ENCODE results near the gene SP5.
"Not testable (repeated sequence)": the region's sequence is repeated elsewhere in the genome, so short reads cannot be mapped to it uniquely, and the experiment has no call there.

SP5 gene

DNA sequence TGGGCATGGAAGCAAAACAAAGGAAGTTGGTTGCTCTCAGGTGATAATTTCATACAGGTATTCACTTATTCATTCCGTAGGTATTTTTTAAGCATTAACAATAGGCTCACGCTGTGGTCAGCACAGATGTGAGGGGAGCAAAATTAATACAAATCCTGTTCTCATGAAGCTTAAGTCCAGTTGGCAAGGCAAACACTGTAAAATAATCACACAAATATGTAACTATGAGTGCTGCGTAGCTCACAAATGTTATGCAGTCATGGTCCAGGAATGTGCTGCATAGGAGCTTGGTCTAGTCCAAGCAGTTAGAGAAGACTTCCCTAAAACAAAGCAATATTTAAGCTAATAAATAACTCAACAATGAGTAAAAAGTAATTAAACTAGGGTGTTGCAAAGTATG is 23.9 kb downstream of the SP5 start:
- peak; percentile 65 for DNase-seq (ENCODE audit: low spot score)

DNA sequence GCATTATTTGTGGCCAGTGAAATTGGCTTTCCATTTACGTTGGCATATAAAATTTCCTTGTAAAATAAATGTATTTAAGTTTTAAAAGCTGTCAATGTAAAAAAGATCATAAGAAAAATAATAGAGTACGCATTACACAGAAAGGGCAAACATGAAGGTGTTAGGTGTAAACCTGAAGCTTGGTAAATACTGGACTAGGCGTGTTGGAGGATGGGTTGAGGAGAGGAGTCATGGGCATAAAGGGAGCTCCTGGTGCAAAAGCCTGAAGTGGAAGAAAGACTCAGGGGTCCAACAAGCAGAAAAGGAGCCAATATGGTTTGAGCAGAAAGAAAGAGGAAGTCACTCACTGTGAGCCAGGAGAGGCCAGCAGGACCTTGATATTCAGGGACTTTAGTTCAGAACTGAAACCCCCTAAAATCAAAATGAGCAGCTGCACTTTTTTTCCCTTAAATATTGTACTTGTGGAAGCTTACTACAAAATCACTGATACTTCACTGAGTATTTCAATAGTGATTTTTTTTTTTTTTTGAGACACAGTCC is 24.4 kb downstream of the SP5 start:
- DNase-seq (ENCODE audit: low spot score), result no peak

DNA sequence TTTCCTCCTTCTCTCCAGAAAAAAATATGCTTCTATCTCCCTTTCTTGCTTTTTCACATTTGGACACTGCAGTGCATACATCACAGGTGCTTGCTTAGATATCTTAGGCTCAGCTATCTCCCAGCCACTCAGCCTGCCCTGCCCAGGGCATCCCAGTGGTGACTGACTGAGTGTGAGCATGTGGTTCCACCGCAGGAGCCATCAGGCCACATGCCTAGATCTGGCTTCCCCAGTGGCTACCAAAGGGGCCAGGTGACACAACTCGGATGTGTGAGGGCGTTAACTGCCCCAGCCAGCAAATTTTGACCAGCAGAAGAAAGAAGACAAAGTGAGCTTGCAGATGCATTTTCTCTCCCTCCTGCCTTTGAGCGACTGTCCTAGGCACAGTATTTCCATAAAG is 25.5 kb downstream of the SP5 start:
- DNase-seq (ENCODE audit: low spot score), result no peak

DNA sequence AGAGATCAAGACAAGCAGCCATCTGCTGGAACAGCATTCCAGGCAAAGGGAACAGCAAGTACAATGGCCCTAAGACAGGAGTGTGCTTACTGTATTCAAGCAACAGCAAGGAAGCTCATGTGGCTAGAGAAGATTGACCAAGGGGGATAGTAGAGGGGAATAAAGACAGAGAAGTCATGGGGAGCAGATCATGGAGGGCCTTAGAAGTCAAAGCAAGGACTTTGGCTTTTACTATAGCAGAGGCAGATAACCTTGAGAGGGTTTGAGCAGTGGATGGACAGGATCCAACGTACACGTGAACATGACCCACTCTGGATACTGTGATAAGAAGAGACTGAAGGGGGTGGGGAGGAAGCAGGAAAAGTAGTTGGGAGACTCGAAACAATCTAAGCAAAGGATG is 26.9 kb downstream of the SP5 start:
- no peak for DNase-seq (ENCODE audit: low spot score)

DNA sequence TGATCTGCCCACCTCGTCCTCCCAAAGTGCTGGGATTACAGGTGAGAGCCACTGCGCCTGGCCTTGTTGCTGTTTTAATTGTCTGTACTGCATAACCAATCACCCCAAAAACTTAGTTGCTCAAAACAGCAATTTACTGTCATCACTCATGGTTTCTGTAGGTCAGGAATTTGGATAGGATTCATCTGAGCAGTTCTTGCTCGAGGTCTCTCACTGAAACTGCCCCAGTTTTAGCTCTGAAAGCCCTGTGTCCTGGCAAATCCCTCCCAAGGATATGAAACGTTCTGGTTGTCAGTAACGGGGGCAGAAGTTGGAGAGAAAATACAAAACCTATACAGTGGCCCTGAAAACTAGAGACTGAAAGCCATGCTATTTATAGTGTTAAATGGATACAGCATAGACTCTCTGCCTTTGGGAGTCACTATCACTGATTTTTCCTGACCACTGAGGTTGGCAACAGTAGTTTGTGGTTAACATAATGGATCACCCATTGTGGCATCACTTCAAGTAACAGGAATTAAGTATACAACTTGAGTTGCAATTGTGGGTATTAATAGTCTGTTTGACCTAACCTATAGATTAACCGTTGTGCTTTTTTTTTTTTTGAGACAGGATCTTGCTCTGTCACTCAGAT is 27.9 kb downstream of the SP5 start:
- DNase-seq (ENCODE audit: low spot score), result no peak

DNA sequence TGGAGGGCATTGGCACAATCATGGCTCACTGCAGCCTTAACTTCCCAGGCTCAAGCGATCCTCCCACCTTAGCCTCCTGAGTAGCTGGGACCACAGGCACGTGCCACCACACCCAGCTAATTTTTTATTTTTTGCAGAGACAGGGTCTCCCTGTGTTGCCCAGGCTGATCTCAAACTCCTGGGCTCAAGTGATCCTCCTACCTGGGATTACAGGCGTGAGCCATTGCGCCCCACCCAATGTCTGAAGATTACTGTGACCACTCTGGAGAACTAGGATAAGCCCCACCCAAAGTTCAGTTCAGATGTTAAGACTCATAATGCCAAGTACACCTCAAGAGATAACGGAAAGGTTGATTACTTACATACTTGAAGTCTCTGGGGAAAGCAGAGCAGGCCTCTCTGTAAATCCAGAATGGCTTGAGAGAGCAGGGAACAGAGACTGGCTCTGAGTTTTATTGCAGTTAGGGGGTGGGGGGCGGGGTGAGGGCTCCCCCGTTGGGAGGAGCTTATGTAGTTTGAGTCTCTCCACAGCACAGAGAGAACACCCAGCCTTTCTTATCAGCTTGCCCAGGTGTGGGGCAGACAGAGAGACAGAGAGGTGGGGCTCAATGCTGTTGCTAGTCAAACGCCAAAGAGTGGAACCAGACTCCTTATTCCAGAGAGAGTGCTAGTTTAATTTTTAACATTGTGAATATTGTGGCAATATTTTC is 28.5 kb downstream of the SP5 start:
- peak; percentile 2 for DNase-seq (ENCODE audit: low spot score)

DNA sequence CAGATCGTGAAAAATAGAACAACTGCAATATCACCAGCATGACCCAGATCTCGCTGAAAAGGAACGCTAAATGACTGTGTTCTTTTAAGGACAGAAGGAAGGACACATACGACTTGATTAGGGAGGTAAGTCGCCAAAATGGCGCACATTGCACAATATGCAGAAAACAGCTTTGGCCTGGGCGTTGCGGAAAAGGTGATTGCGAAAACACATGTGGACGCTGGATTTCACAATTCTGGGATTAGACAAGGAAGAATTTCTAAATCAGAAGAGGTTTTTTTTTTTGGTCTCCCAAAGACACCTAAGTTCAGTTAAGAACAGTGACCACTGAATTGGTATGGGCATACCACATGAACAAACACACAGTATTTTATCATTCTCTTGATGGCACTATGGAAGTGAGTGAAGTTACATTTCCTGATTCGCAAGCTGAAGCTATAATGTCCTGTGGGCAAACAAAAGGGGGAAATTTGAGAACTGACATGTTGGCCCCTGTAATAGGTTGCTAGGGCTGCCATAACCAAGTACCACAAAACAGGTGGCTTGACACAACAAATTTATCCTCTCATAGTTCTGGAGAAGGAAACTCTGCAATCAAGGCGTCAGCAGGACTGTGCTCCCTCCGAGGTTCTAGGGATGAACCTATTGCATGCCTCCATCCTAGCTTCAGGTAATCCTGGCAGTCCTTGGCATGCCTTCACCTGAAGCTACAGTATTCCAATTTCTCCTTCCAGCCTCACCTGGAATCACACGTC is 29.3 kb downstream of the SP5 start:
- DNase-seq (ENCODE audit: low spot score), result no peak

DNA sequence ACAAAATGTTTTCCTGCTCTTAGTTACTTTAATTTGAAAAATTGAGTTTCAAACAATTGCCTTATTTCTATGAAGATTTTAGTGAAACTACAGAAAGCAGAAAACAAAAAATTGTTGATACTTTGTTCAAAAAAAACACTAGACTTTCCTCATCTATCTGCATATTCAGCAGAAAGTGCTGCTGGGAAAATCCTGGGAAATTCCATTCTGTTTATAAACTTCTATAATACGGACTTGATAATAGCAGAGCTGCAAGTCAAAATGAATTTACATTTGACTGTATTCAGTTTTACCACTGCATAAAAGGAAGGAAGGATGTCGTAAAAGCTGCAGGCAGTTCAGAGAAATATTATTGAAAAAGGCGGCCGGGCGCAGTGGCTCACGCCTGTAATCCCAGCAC is 30.2 kb downstream of the SP5 start:
- no peak for DNase-seq (ENCODE audit: low spot score)

DNA sequence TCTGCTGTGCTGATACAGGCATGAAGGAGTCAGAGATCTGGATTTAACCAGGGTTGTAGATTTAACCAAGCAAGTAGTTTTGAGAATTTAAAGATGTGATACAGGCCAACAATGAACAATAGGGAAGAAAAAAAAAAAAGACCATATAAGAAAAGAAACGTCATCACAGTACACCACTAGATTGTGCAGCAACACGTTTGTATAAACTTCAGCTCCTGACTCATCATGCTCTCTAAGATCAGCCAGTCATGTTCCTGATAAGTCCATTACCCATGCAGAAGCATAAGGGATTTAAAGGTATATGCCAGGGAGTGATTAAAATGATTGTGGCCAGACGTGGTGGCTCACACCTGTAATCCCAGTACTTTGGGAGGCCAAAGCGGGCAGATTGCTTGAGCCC is 32.8 kb downstream of the SP5 start:
- DNase-seq (ENCODE audit: low spot score), result no peak

DNA sequence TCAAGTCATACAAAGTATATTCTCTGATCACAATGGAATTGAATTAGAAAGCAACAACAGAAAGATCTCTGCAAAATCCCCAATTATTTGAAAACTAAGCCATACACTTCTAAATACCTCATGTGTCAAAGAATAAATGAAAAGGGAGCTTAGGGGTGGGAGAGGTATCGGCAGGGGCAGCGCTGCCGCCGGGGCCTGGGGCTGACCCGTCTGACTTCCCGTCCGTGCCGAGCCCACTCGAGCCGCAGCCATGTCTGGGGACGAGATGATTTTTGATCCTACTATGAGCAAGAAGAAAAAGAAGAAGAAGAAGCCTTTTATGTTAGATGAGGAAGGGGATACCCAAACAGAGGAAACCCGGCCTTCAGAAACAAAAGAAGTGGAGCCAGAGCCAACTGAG is 36.4 kb downstream of the SP5 start:
- not testable (repeated sequence) for DNase-seq (ENCODE audit: low spot score)

DNA sequence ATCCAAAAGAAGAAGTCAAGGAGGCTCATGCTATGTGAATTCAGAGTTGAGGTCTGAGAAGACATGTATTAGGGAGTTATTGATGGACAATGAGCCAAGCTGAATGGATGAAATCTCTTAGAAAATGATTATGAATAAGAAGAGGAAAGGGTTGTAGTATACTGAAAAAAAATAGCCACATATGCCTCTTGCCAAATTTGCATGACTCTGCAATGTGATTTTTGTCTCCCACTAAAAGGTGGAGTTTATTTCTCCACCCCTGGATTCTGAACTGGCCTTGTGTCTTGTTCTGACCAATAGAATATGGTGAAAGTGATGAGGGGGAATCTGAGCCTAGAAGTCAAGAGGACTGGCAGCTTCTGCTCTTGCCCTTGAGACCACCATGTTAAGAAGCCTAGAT is 46.4 kb downstream of the SP5 start:
- no peak for DNase-seq (ENCODE audit: low spot score)

DNA sequence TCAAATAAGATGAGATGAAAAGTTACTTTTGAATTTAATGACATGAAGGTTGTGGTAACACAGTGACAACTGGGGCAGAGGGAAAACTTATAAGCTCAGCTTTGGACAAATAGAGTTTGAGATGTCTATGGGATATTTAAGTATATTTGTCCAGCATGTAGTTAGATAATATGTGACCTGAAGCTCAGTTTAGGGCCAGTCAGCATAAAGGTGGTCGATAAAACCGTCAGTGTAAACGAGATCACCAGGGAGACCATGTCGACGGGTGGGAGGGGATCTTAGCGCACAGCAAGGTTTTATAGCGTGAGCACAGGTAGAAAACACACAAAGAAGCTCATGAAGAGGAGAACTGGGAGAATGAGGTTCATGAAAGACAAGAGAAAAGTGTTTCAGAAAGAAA is 47.6 kb downstream of the SP5 start:
- no peak for DNase-seq (ENCODE audit: low spot score)

DNA sequence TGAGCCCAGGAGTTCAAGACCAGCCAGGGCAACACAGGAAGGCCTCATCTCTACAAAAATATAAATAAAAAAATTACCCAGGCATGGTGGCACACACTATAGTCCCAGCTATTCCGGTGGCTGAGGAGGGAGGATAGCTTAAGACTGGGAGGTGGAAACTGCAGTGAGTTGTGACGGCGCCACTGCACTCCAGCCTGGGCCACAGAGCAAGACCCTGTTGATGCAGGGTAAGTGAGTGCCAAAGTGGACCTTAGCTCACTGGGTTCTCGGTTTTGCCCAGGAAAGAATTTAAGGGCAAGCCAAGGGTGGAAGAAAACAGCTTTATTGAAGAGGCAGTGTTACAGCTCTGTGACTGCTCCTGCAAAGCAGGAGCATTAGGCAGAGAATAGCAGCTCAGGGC is 48.1 kb downstream of the SP5 start:
- DNase-seq (ENCODE audit: low spot score), result no peak

DNA sequence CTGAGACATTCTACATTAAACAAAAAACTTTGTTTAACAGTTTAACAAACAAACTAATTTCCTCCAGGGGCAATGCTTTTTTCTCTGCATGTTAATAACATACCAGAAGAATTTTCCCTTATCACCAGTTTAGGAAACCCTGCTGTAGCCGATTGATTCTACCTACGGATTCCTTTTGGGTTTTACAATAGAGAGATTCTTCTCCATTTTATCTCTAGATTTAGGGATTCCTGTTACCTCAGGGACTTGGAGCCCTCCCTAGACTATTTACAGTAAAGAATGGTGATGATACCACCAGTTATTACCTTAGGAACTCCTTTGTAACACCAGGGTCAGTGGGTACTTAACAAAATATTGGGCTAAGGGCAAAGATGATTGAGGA is 49.7 kb downstream of the SP5 start:
- no peak for DNase-seq (ENCODE audit: low spot score)

DNA sequence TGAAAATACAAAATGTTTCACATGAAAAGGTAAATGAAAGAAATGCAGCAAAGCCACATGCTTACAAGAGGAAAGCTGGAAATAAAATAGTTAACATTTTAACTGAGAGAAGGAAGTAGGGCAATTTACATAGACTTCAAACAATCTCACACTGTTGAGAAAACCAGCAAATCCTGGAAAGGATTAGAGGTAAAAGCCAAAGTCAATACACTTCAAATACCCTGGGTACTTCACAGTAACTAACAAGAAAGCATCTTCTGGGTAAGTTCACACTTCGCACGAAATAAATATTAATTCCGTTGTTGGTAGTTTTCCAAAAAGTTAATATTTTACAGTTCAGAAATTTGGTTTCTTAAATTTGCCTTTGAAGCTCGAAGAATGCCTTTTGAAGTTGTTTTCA is 51.6 kb downstream of the SP5 start:
- DNase-seq (ENCODE audit: low spot score), result no peak

Measured in LoVo (cell line).